Measurements from ENCODE around the gene SERGEF.

- TF ChIP-seq CTCF (IDR thresholded peaks at IDR 0.05) (no peak), POLR2A (IDR thresholded peaks at IDR 0.05) (no peak)
Observed at GRCh38 chr11:17753641-17754040, 259.2 kb downstream of the SERGEF start.
